GM21360 (cell line): ENCODE data around the gene CRYBG3.

Experiments
- ATAC-seq: cut with Tn5 transposase; IDR thresholded peaks from one replicate; pipeline ENCODE4 v1.9.1; 2021; ENCODE audit warnings: mild to moderate bottlenecking, moderate library complexity; ENCODE audit not compliant: unreplicated experiment

CRYBG3 gene

DNA sequence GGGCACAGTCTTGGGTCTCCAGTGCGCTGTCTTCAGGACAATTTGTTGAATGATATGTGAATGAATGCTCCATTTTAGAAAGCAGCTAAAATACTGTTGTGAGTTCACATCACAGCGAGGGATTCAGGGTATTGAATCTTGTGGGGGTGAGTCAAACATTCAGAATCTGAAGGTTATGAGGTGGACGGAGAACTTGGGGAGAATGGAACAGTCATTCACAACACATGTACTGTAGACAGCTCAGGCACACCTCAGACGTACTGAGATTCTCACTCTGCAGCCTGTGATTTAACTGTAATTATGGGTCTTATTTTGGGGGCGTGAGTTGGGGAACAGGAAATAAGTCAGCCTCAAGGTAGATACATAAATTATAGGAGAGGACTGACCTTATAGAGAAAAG lies 13.9 kb downstream of the CRYBG3 start:
- no peak for ATAC-seq

DNA sequence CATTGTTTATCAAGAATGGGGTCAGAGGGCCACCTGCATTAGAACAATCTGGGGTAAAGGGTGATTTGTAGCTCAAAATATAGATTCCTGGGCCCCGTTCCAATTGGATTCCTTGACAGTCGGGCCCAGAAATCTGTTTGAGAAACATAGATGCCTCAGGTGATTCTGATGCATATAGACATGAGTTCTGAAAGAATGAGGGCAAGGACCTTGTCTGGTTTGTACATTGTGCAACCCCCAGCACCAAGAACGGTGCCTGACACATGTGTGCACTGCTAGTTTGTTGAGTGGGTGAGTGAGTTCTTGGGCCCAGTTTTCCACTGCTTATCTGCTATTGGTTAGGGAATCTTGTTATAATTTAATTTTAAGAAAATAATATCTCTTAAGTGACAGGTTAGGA lies 16.6 kb downstream of the CRYBG3 start:
- no peak for ATAC-seq

DNA sequence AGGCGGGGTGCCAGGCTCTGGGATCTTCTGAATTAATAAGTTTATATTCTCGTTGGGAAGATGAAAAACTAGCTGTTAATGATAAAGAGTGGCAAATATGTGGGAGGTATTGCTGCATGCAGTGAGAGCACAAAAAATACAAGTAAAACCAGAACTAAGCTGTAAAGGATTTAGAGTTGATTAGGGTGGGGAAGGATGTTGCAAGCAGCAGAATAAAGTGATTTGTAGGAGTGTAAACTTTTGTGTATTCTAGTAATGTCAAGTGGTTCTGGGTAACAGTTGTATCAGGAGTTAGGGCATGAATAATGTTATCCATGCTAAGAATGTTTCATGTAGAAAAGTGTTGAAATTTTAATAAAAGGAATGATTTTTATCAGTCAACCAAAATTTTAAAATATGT lies 18.1 kb downstream of the CRYBG3 start:
- ATAC-seq, result no peak

DNA sequence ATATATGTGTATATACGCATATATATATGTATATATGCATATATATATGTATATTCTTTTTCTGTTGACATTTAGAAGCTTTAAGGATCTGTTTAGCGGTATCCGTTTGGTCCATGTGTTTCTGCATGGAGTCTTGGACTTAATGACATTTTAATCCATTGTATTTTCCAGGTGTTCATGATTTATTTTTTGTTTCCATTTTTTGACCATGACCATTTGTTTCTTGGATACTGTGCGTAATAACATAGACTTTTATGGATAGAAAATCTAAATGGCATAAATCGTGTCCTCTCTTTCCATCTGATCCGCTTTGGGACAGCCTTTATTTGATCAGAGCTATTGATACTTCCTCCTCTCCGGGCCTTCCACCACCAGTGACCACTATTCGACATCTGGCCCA lies 19.5 kb downstream of the CRYBG3 start:
- ATAC-seq, result no peak

DNA sequence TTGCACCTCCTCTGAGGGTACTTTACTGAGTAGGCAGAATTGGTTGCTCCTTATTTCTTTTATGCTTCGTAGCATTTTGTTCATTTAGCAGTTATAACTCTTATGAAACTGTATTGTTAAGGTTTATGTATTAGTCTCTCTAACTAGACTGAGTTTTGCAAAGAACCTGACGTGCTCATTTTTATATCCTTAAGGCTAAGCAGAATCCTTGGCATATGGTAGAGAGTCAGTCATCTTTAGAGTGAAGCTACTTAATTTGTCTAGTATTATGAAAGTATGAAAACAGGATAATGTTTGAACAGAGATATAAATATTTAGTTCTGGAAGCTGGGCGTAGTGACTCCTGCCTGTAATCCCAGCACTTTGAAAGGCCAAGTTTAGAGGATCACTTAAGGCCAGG lies 20.1 kb downstream of the CRYBG3 start:
- no peak for ATAC-seq

DNA sequence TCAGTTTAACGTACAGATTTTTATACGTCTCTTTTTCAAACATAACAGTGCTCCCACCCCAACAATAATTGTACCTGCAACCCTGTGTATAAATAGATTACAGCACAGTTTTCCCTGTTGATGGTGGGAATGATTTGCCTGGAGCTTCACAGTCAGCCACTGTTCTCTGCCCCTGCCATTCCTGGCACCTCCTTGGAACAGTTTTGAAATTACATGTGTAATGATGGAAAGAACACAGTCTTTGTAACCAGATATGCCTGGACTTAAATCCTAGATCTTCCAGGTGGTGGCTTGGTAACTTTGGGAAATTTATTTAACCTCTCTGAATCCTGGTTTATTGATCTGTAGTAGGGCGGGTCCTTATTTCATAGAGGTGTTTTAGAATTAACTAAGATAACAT lies 27.0 kb downstream of the CRYBG3 start:
- no peak for ATAC-seq

DNA sequence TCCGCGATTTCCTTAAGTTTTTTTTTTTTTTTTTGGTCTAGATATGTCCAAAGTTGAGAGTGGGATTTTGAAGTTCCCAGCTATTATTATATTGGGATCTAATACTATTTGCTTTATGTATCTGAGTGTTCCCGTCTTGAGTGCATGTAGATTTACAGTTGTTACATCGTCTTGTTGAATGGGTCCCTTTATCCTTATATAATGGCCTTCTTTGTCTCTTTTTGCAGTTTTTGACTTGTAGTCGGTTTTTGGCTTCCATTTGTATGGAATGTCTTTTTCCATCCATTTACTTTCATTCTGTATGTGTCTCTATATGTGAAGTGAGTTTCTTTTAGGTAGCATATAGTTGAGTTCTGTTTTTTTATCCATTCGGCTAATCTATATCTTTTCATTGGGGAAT lies 35.6 kb downstream of the CRYBG3 start:
- no peak for ATAC-seq

DNA sequence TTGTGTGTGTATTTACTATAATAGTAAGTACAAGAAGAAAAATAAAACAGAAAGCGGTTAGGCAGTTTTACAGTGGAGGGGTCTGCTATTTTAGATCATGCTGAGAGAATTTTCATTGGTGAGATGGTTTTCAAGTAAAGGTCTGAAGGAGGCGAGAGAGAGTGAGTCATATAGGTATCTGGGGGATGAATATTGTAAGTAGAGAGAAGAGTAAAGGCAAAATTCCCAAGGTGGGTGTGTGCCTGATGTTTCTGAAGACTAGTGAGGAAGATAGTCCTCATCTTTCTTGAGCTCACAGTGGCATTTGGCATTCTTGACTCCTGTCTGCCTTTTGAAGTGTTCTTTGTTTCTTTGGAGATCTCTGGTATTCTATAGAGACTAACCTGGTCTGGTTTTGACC lies 38.6 kb downstream of the CRYBG3 start:
- no peak for ATAC-seq

DNA sequence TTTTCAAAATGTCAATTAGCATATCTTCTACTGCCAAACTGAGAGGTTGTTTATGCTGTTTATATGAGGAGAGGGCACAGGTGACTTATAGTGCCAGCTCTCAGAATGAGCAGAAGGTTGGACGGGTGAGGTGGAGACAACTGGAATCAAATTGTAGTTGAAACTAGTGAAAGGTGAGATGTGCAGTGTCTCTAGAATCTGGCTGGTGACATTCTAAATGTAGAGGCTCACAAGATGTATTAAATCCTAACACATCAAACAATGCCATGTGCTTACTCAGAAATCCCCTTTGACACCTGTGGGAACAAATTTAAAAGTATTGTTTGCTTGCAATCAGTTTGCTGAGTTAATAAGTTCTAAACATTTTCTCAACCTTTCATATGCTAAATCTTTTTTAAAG lies 40.8 kb downstream of the CRYBG3 start:
- ATAC-seq, result no peak

DNA sequence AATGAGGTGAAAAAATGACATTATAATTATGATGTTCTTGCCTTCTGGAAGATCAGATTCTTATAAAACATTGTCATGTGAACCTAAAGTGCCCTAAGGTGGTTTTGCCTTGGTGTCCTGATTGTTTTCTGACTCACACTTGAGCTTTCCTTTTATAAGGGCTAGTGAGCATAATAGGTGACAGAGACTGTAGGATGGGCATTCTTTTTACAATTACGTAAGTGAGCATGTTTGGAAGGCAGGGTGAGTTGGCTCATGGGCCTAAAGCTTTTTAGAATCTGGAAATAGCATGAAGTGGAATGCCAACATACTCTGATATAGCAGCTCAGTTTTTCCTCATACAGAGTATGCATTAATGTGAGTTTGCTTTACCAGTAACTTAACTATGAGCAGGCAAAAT lies 41.2 kb downstream of the CRYBG3 start:
- no peak for ATAC-seq

DNA sequence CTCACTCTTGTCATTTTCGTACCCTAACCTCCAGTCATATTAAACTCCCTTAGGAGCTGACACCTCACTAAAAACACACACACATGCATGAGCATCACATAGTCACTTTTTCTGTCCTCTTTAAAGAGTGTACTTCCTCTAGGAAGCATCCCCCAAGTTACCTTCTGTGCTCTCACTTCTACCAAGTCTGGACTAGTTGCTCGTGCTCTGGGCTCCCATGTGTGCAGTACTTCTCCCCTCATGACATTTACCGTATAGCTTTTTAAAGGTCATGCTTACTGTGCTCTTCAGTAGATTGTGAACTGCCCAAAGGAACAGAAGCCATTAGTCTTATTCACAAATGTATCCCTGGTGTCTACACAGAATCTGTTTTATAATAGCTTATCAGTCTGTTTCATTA lies 42.0 kb downstream of the CRYBG3 start:
- no peak for ATAC-seq

DNA sequence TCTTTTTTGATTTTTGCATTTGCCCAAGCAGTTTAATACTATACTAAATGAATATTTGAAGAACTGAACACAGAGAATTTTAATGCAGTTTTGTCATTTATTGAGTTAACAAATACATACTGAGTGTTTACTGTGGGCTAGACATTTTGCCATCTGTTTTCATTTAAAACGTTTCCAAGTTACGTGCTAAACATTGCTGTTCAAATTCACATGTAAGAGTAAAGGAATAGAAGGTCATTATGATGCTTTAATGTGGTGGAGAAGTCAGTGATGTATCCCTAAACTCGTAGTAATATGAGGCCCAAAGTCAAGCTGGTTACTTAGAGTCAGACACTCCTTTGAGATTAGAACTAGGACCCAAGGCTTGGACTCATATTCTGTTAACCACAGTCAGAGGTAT lies 49.4 kb downstream of the CRYBG3 start:
- ATAC-seq, result no peak

DNA sequence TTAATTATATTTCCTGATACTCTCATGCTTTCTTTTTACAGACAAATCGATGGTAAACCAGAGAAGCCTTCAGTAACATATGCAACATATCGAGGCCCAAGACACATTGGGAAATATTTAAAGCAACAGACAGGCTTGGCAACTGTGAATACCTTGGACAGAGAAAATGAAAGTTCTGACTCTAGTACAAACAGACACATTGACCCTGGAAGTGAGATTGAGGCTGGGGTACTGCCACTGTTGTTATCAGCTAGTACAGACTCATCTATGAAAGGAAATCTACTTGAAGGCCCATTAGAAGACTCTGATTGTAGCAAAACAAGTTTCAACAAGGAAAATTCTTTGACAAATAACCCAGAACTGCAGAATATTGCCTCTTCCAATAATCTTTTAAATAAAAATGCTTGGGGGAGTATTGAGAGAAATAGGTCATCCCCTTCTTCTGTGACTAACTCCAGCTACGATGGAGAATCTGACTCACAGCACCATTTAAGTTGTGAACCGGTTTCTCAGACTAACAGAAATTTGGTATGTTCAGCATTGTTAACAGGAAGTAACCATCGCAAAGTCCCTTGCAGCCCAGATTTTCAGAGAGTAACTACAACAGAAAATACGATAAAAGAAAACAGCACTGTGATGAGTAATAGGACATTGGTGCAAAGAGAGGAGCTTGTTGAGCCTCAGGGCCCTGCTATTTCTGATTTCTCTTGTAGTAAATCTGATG lies 50.2 kb downstream of the CRYBG3 start:
- no peak for ATAC-seq

DNA sequence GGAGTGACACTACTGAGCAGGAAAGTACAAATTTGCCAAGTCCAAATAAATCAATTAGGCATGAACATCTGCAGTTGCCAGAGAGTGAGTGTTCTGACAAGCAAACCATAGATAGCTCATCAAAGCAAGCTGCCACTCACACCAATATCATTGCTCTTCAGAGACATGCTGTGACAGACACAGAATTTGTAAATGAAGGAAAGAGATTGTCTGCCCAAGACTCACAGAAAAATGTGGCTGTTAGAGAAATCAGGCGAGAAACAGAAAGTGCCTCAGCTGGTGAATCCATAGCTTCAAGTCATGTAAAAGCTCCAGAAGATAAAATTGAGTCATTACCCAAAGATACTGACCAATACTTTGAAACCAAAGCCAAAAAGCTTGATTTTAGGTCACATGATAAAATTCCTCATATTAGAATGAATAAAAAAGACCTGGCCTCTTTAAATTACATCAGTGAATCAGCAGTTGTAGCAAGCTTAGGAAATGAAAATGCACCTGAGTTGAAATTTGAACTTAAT lies 50.8 kb downstream of the CRYBG3 start:
- ATAC-seq, result no peak

DNA sequence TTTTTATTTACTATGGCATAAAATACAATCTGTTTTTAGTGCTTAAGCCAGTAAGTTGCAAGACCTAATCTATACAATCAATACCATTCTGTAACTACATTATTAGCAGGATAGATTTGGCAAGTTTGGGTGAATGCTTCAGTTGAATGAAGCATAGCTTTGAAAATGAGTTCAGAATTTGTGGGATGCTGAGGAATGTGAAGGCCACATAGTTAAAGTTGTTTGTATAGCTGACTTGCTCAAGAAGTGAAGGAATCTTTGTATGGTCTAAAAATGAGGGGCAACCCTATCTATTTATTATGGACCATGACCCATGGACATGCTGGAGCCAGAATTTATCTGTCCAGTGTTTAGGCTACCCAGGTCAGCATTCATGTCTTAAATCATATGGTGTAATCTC lies 58.5 kb downstream of the CRYBG3 start:
- no peak for ATAC-seq

DNA sequence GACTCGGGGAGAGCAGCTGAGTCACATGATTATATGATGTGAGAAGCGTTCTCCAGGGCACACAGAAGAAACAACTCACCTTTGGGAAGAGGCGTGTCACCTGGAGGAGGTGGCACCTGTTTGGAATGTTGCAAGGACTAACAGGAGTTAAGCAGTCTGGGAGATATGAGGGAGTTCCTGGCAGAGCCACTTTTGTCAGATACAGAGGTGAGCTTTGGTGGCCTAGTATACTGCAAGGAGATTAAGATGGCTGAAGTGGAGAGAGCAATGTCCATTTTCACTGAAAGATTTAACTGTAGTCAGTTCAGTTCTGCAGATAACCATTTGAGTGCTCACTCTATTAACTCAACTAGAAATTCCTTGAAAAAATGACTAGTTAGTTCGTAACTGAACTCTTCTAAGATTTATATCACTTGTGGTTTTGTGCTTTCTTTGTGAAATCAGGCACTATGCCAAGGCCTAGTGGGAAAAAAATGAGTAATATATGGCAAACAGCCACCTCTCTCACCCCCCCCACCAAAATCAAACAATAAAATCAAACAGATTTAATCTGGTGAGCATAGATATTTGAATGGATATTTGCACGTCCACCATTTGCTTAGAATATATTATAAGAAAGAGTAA lies 61.3 kb downstream of the CRYBG3 start:
- no peak for ATAC-seq

DNA sequence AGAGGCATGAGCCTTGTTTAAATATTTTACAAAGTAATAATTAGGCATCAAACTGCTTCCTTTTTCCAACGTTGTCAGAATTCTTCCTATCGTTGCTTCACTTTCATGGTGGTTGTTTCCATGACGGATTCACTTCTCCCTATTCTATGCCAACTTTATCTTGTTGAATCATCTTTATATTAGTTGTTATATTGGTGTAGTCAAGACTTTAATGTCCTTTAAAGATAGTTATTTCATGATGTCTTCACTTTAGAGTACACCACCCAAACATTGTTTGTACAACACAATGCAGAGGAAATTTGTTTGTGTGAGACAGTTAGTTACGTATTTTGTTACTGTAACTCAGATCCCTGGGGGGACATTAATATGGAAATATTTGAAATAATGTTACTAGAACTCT lies 61.9 kb downstream of the CRYBG3 start:
- ATAC-seq, result no peak

DNA sequence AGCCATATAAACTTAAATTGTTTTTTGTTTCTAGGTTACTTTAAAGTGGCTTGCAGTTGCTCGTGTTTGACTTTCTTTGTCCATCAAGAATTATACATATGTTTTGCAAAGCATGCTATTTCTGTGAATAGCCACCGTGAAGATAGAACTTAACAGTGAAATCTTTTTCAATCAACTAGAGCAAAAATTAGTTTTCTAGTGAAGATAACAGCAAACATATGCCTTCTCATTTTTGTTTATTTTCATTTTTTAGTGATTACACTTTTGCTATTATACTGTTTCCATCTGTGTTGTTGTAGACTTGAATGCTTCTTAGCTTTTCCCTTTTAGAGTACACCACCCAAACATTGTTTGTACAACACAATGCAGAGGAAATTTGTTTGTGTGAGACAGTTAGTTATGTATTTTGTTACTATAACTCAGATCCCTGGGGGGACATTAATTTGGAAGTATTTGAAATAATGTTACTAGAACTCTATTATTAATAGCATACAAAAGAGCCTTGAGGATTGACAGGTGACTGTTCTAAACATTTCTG lies 62.8 kb downstream of the CRYBG3 start:
- no peak for ATAC-seq

DNA sequence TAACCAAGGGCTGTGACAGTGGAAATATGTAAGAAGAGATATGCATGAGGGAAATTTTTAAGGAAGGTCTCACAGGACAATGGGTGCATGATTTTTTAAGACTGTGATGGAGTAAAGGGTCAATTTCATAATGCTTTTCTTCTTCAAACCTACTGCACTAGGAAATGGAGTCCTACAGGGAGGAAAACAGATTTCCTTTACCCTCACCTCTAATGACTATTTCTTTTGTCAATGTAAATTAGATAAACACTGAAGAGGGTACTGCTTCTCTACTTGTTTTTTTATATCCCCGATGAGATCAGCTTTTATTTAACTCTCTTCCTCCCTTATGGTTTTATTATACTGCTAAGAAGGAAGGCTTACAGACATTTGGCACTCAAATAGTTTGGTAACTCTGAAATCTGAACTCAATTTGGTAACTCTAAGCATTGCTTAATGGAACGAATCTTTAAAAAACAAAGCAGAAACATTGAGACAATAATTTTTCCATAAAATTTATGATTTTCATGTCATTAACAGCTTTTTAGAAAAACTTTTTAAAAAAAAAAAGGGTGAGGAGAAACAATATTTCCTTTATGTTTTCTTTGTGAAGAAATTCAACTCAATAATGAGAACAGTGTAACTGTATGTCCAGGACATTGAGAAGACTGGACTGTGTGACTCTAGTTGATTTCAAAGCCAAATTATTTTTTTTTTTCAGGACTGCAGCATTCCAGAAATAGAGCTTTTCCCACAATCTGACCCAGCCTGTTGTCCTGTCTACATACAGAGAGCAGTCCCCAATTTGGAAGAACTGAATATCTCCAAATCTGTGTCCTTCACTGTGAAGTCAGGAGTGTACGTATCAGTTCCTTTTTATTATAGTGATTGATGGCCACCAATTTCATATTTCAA lies 64.4 kb downstream of the CRYBG3 start:
- ATAC-seq, result no peak

DNA sequence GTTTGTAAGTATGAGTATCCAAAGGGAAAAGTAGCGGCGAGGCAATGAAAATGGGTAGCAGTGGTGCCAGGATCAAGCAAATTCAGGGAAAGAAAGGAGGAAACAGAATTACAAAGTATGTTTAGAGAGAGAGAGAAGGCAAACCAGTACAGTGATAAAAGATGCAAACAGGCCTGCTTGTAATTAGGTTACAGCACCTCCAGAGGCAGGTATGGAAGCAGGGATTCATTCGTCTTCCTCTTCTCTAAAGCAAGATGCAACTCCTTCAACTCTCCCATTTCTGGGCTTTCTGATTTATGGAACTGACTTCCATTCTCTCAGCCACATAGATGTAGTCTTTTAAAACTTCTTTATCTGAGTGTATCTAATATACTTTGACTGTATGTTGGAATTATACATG lies 68.0 kb downstream of the CRYBG3 start:
- no peak for ATAC-seq

DNA sequence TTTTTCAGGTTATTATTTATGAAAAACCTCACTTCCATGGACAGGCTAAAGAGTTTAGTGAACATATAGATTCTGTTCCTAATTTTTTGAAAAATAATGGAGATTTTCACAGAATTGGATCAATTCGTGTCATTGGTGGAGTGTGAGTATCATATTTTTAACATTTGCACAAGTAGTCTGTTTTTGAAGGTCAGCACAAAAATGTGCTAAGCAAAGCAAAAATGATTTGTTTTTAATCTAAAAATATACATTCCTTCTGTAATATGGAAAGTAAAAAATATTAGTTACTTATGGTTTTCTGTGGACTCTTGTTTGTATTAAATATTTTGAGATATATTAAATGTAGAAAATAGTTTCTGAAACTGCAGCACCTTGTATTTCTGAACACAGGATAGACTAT lies 71.0 kb downstream of the CRYBG3 start:
- ATAC-seq, result no peak
